ENCODE results near the gene ELOVL4.

Gene ELOVL4

GRCh38 chr6:79947191-79948186, at the start of gene ELOVL4:
ELOVL4 (minus strand) TSS chr6:79947553; CDS start chr6:79947279, 274 bp downstream.
- peak; percentile 42 to 43 for DNase-seq

- DNase-seq: no peak
These were observed 46.6 kb upstream of the ELOVL4 start for GRCh38 chr6:79993911-79994309.

- no peak for DNase-seq
These were observed 45.9 kb upstream of the ELOVL4 start for GRCh38 chr6:79993012-79993910.

- DNase-seq: no peak
These were observed 42.3 kb upstream of the ELOVL4 start for GRCh38 chr6:79989641-79990040.

GRCh38 chr6:79985128-79985527, 37.8 kb upstream of the ELOVL4 start:
- DNase-seq: no peak

GRCh38 chr6:79984261-79984660, 36.9 kb upstream of the ELOVL4 start:
- no peak for DNase-seq

- DNase-seq: no peak
These were observed 34.3 kb upstream of the ELOVL4 start for GRCh38 chr6:79981652-79982051.

- DNase-seq: no peak
These were observed 23.8 kb upstream of the ELOVL4 start for GRCh38 chr6:79971193-79971592.

- no peak for DNase-seq
These were observed 22.4 kb upstream of the ELOVL4 start for GRCh38 chr6:79969784-79970183.

GRCh38 chr6:79967178-79967577, 19.8 kb upstream of the ELOVL4 start:
- no peak for DNase-seq

GRCh38 chr6:79964607-79965081, 17.3 kb upstream of the ELOVL4 start:
- peak in 1 of 2 experiments; percentile 3 for DNase-seq

GRCh38 chr6:79954849-79955248, 7.5 kb upstream of the ELOVL4 start:
- DNase-seq: no peak

- DNase-seq: peak; percentile 20 to 29
These were observed 1.9 kb upstream of the ELOVL4 start for GRCh38 chr6:79949233-79949632.

- DNase-seq: no peak
These were observed 822 bp downstream of the ELOVL4 start for GRCh38 chr6:79946272-79947190.

GRCh38 chr6:79943133-79943532, 4.2 kb downstream of the ELOVL4 start:
- DNase-seq: no peak

- no peak for DNase-seq
These were observed 5.7 kb downstream of the ELOVL4 start for GRCh38 chr6:79941489-79942151.

GRCh38 chr6:79928478-79928998, 18.8 kb downstream of the ELOVL4 start:
- DNase-seq: no peak

- no peak for DNase-seq
These were observed 19.6 kb downstream of the ELOVL4 start for GRCh38 chr6:79927758-79928157.

GRCh38 chr6:79923270-79923669, 24.1 kb downstream of the ELOVL4 start:
- DNase-seq: no peak

GRCh38 chr6:79922018-79922417, 25.3 kb downstream of the ELOVL4 start:
- DNase-seq: no peak

- no peak for DNase-seq
These were observed 34.0 kb downstream of the ELOVL4 start for GRCh38 chr6:79913369-79913768.

All from activated CD4-positive, alpha-beta T cell treated with anti-CD3 and anti-CD28 coated beads, Interleukin-2, amount 50 U/mL, for 4 hours (primary cell).